ENCODE data around the gene SLC44A3.

SLC44A3 gene

GRCh38 chr1:94903280-94904009 is 83.3 kb downstream of the SLC44A3 start:
- no peaks in the 10 kb centered on the region for H3K9me2 ChIP-seq (replicated peaks; ENCODE audit: insufficient read depth, low read length)

DNA sequence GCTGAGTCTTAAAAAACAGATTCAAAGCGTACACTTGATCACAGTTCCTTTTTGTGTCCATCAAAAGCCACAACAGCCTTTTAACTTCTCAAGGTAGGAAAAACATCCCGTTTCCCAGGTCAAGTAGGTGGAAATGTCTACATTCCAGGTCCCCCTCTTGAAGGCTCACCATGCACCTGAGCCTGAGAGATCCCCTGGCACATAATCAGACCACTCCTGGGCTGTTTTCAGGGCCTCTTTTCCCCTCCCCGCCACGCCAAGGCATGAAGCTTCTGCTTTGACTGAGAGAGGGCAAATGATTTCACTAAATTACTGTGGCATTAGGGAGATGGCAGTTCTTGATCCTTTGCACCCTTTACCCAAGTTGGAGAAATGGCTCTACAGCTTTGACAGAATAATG is 85.0 kb downstream of the SLC44A3 start:
- no peak overlapping the region for H3K27ac ChIP-seq (ENCODE audit: low read length)
- H3K9me2 ChIP-seq (replicated peaks; ENCODE audit: insufficient read depth, low read length) = no peaks in the 10 kb centered on the region
- no peaks in the 10 kb centered on the region for H3K27me3 ChIP-seq (replicated peaks; ENCODE audit: insufficient read depth, low read length)
- TF ChIP-seq EZH2phosphoT487 (IDR thresholded peaks at IDR 0.05; ENCODE audit: low read length) (no peak), EZH2 (optimal IDR thresholded peaks at IDR 0.05; ENCODE audit: low read depth, low read length) (no peak)
- TF ChIP-seq, protein P1, sequence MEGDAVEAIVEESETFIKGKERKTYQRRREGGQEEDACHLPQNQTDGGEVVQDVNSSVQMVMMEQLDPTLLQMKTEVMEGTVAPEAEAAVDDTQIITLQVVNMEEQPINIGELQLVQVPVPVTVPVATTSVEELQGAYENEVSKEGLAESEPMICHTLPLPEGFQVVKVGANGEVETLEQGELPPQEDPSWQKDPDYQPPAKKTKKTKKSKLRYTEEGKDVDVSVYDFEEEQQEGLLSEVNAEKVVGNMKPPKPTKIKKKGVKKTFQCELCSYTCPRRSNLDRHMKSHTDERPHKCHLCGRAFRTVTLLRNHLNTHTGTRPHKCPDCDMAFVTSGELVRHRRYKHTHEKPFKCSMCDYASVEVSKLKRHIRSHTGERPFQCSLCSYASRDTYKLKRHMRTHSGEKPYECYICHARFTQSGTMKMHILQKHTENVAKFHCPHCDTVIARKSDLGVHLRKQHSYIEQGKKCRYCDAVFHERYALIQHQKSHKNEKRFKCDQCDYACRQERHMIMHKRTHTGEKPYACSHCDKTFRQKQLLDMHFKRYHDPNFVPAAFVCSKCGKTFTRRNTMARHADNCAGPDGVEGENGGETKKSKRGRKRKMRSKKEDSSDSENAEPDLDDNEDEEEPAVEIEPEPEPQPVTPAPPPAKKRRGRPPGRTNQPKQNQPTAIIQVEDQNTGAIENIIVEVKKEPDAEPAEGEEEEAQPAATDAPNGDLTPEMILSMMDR (IDR thresholded peaks at IDR 0.05; ENCODE audit: low read length) = no peak
- H3K9ac ChIP-seq (ENCODE audit: low read length) = no peak overlapping the region
- no peak overlapping the region for H3K4me2 ChIP-seq (ENCODE audit: low read depth, low read length)
- H3F3A ChIP-seq (ENCODE audit: insufficient read depth, low read length) = no peaks in the 10 kb centered on the region
- no peak overlapping the region for H3K4me3 ChIP-seq (ENCODE audit: low read length)
- no peaks in the 10 kb centered on the region for H3K79me2 ChIP-seq (ENCODE audit: low read length)
- no peaks in the 10 kb centered on the region for H3K4me1 ChIP-seq (ENCODE audit: low read length)
- H2AFZ ChIP-seq (ENCODE audit: low read length) = no peak overlapping the region
- H4K20me1 ChIP-seq (ENCODE audit: insufficient read depth, low read length) = no peaks in the 10 kb centered on the region
- no peak for DNase-seq
- no peaks in the 10 kb centered on the region for H3K36me3 ChIP-seq (replicated peaks; ENCODE audit: insufficient read depth, low read length)
- H3K9me3 ChIP-seq (replicated peaks; ENCODE audit: insufficient read depth, low read length) = no peaks in the 10 kb centered on the region

More at GRCh38 chr1:94903280-94904009, 83.3 kb downstream of the SLC44A3 start:
- H2AFZ ChIP-seq (ENCODE audit: low read length) = no peak overlapping the region
- TF ChIP-seq, protein P1 (IDR thresholded peaks at IDR 0.05; ENCODE audit: low read length) = no peak
- TF ChIP-seq EZH2 (optimal IDR thresholded peaks at IDR 0.05; ENCODE audit: low read depth, low read length) (no peak), EZH2phosphoT487 (IDR thresholded peaks at IDR 0.05; ENCODE audit: low read length) (no peak)
- H4K20me1 ChIP-seq (ENCODE audit: insufficient read depth, low read length) = no peaks in the 10 kb centered on the region
- H3K27ac ChIP-seq (ENCODE audit: low read length) = no peak overlapping the region
- no peaks in the 10 kb centered on the region for H3K4me1 ChIP-seq (ENCODE audit: low read length)
- H3K79me2 ChIP-seq (ENCODE audit: low read length) = no peaks in the 10 kb centered on the region
- DNase-seq = no peak
- H3K9me3 ChIP-seq (replicated peaks; ENCODE audit: insufficient read depth, low read length) = no peaks in the 10 kb centered on the region
- no peak overlapping the region for H3K9ac ChIP-seq (ENCODE audit: low read length)
- no peaks in the 10 kb centered on the region for H3K36me3 ChIP-seq (replicated peaks; ENCODE audit: insufficient read depth, low read length)
- H3K4me2 ChIP-seq (ENCODE audit: low read depth, low read length) = no peak overlapping the region
- no peak overlapping the region for H3K4me3 ChIP-seq (ENCODE audit: low read length)
- H3F3A ChIP-seq (ENCODE audit: insufficient read depth, low read length) = no peaks in the 10 kb centered on the region
- no peaks in the 10 kb centered on the region for H3K27me3 ChIP-seq (replicated peaks; ENCODE audit: insufficient read depth, low read length)

- H3K9ac ChIP-seq (ENCODE audit: low read length) = no peak overlapping the region
- no peaks in the 10 kb centered on the region for H3K9me3 ChIP-seq (replicated peaks; ENCODE audit: insufficient read depth, low read length)
- H2AFZ ChIP-seq (ENCODE audit: low read length) = no peak overlapping the region
- H3K27ac ChIP-seq (ENCODE audit: low read length) = no peak overlapping the region
- no peak for DNase-seq
- H3K27me3 ChIP-seq (replicated peaks; ENCODE audit: insufficient read depth, low read length) = no peaks in the 10 kb centered on the region
- no peaks in the 10 kb centered on the region for H3K9me2 ChIP-seq (replicated peaks; ENCODE audit: insufficient read depth, low read length)
- H4K20me1 ChIP-seq (ENCODE audit: insufficient read depth, low read length) = no peaks in the 10 kb centered on the region
- H3K4me3 ChIP-seq (ENCODE audit: low read length) = no peak overlapping the region
- TF ChIP-seq, protein P1 (IDR thresholded peaks at IDR 0.05; ENCODE audit: low read length) = no peak
- TF ChIP-seq EZH2 (optimal IDR thresholded peaks at IDR 0.05; ENCODE audit: low read depth, low read length) (no peak), EZH2phosphoT487 (IDR thresholded peaks at IDR 0.05; ENCODE audit: low read length) (no peak)
- no peaks in the 10 kb centered on the region for H3K36me3 ChIP-seq (replicated peaks; ENCODE audit: insufficient read depth, low read length)
- no peak overlapping the region for H3K4me2 ChIP-seq (ENCODE audit: low read depth, low read length)
- no peaks in the 10 kb centered on the region for H3K4me1 ChIP-seq (ENCODE audit: low read length)
- H3K79me2 ChIP-seq (ENCODE audit: low read length) = no peaks in the 10 kb centered on the region
- H3F3A ChIP-seq (ENCODE audit: insufficient read depth, low read length) = no peaks in the 10 kb centered on the region
These were observed 86.2 kb downstream of the SLC44A3 start for GRCh38 chr1:94906382-94906781.
